ENCODE measurements around the gene C19orf25. TPM values are rescaled to one million over a fixed set of nuclear protein-coding genes. Genes with fewer than 3 reads are reported as not detected.

The C19orf25 gene
- total RNA-seq, 6 experiments from 2014 or later, result 12.2 to 32.7 (median 15.3) TPM

- no peaks in the 10 kb centered on the region for H3K4me1 ChIP-seq
- DNase-seq (no peak), ATAC-seq (no peak)
- intact Hi-C loops (cut with DNase I), result no loop called here
- H3K4me3 ChIP-seq, result no peak overlapping the region
- no peaks in the 10 kb centered on the region for H3K27me3 ChIP-seq
- 60% methylated on average over 1 of the region's 24 CpGs for WGBS (ENCODE audit: insufficient coverage, low coverage, low lambda C conversion rate, missing lambda C conversion rate)
- H3K27ac ChIP-seq, result no peak overlapping the region
- H3K9me3 ChIP-seq, result no peaks in the 10 kb centered on the region
- peaks cover 0 to 51% (median 12%) of the 10 kb centered on the region in 4 donors for H3K36me3 ChIP-seq
- TF ChIP-seq POLR2A (IDR thresholded peaks at IDR 0.05), result no peak
- TF ChIP-seq CTCF (IDR thresholded peaks at IDR 0.05), result no peak
Measured at GRCh38 chr19:1431759-1432506, 47.1 kb downstream of the C19orf25 start.

- TF ChIP-seq POLR2A (IDR thresholded peaks at IDR 0.05) (no peak), CTCF (IDR thresholded peaks at IDR 0.05) (no peak)
- Histone ChIP-seq H3K9me3 (no peaks in the 10 kb centered on the region), H3K27ac (no peak overlapping the region), H3K4me1 (peaks cover 0 to under 1% (median under 1%) of the 10 kb centered on the region in 4 donors), H3K36me3 (peaks cover 0 to 51% (median 12%) of the 10 kb centered on the region in 4 donors), H3K4me3 (no peak overlapping the region), H3K27me3 (no peaks in the 10 kb centered on the region)
- intact Hi-C loops (cut with DNase I), result no loop called here
- WGBS (ENCODE audit: insufficient coverage, low coverage, low lambda C conversion rate, missing lambda C conversion rate), result 93% methylated on average over 5 of the region's 14 CpGs
- ATAC-seq (no peak), DNase-seq (no peak)
Measured at GRCh38 chr19:1430246-1430645, 48.8 kb downstream of the C19orf25 start.

GRCh38 chr19:1429750-1430149, 49.3 kb downstream of the C19orf25 start:
- H3K27ac ChIP-seq, result no peak overlapping the region

GRCh38 chr19:1428738-1429391, 50.1 kb downstream of the C19orf25 start:
- no peak for DNase-seq
- H3K27ac ChIP-seq, result no peak overlapping the region

More at GRCh38 chr19:1429750-1430149, 49.3 kb downstream of the C19orf25 start:
- peaks cover 0 to 51% (median 14%) of the 10 kb centered on the region in 4 donors for H3K36me3 ChIP-seq
- no peak overlapping the region for H3K4me3 ChIP-seq
- peak; percentile 10 to 69 (median 24) for ATAC-seq
- H3K27me3 ChIP-seq, result no peaks in the 10 kb centered on the region
- peaks cover 0 to 5% (median 5%) of the 10 kb centered on the region in 4 donors for H3K4me1 ChIP-seq
- no peak for TF ChIP-seq CTCF (IDR thresholded peaks at IDR 0.05)
- no peak for TF ChIP-seq POLR2A (IDR thresholded peaks at IDR 0.05)
- DNase-seq, result no peak
- intact Hi-C loops (cut with DNase I), result no loop called here
- WGBS (ENCODE audit: insufficient coverage, low coverage, low lambda C conversion rate, missing lambda C conversion rate), result 55% methylated on average over 4 of the region's 14 CpGs
- no peaks in the 10 kb centered on the region for H3K9me3 ChIP-seq

More at GRCh38 chr19:1428738-1429391, 50.1 kb downstream of the C19orf25 start:
- Histone ChIP-seq H3K27me3 (no peaks in the 10 kb centered on the region), H3K4me1 (peaks cover 0 to 12% (median 11%) of the 10 kb centered on the region in 4 donors), H3K9me3 (no peaks in the 10 kb centered on the region), H3K4me3 (no peak overlapping the region), H3K36me3 (peaks cover 0 to 50% (median 14%) of the 10 kb centered on the region in 4 donors)
- no peak for ATAC-seq
- intact Hi-C loops (cut with DNase I), result no loop called here
- whole genome bisulfite sequencing (ENCODE audit: insufficient coverage, low coverage, low lambda C conversion rate, missing lambda C conversion rate), result 72% methylated on average over 9 of the region's 41 CpGs
- TF ChIP-seq POLR2A (IDR thresholded peaks at IDR 0.05) (no peak), CTCF (IDR thresholded peaks at IDR 0.05) (no peak)

Data from right lobe of liver (tissue), 6 donors.